Middle frontal gyrus (tissue), 1 donor: Measurements from ENCODE around the gene TEKT3.

ENCODE experiments used
- DNase-seq: peaks from one replicate; pipeline ENCODE4 v3.0.0-alpha.2; 2015; ENCODE audit warnings: low spot score; ENCODE audit errors: extremely low spot score

The TEKT3 gene

GRCh38 chr17:15350777-15351477 is 9.5 kb upstream of the TEKT3 start:
- no peak for DNase-seq

GRCh38 chr17:15349119-15349518 is 7.7 kb upstream of the TEKT3 start:
- no peak for DNase-seq

- DNase-seq, result no peak
These were observed 6.6 kb upstream of the TEKT3 start for GRCh38 chr17:15348021-15348420.

GRCh38 chr17:15346066-15346595 is 4.7 kb upstream of the TEKT3 start:
- no peak for DNase-seq

- no peak for DNase-seq
These were observed 2.4 kb upstream of the TEKT3 start for GRCh38 chr17:15343749-15344148.

GRCh38 chr17:15342460-15342859 is 1.1 kb upstream of the TEKT3 start:
- no peak for DNase-seq

- DNase-seq, result no peak
These were observed 569 bp upstream of the TEKT3 start for GRCh38 chr17:15341966-15342365.

GRCh38 chr17:15340966-15341365 is 431 bp downstream of the TEKT3 start:
- no peak for DNase-seq

GRCh38 chr17:15335446-15335845 is 6.0 kb downstream of the TEKT3 start:
- DNase-seq, result no peak

GRCh38 chr17:15334266-15334665 is 7.1 kb downstream of the TEKT3 start:
- DNase-seq, result no peak

- no peak for DNase-seq
These were observed 9.1 kb downstream of the TEKT3 start for GRCh38 chr17:15332338-15332737.

- DNase-seq, result no peak
These were observed 18.3 kb downstream of the TEKT3 start for GRCh38 chr17:15323131-15323530.

GRCh38 chr17:15321556-15322251 is 19.7 kb downstream of the TEKT3 start:
- no peak for DNase-seq

- DNase-seq, result no peak
These were observed 21.9 kb downstream of the TEKT3 start for GRCh38 chr17:15319452-15320010.

GRCh38 chr17:15311996-15312395 is 29.4 kb downstream of the TEKT3 start:
- DNase-seq, result no peak

GRCh38 chr17:15309793-15310192 is 31.6 kb downstream of the TEKT3 start:
- DNase-seq, result no peak

- no peak for DNase-seq
These were observed 32.2 kb downstream of the TEKT3 start for GRCh38 chr17:15309236-15309635.

- no peak for DNase-seq
These were observed 32.6 kb downstream of the TEKT3 start for GRCh38 chr17:15308758-15309157.

GRCh38 chr17:15307710-15308111 is 33.7 kb downstream of the TEKT3 start:
- no peak for DNase-seq

GRCh38 chr17:15303851-15304250 is 37.5 kb downstream of the TEKT3 start:
- DNase-seq, result no peak

GRCh38 chr17:15303268-15303667 is 38.1 kb downstream of the TEKT3 start:
- no peak for DNase-seq

- no peak for DNase-seq
These were observed 39.6 kb downstream of the TEKT3 start for GRCh38 chr17:15301845-15302244.
